A549 treated with Mapracorat at 1 μM for 4 hours (cell line): ENCODE measurements around the gene ABHD14A. TPM values are rescaled to one million over a fixed set of nuclear protein-coding genes. Genes with fewer than 3 reads are reported as not detected.

Experiments used
- total RNA-seq: library from RNA; stranded (reverse); fragments of 200-300 nt; extraction: Qiagen RNA extraction; gene quantifications from 5 replicates; pipeline ENCODE4 v1.2.3, GENCODE V29; 2022

ABHD14A gene
- 11.7 to 16.1 TPM (median 14.4 TPM) in 5 replicates for total RNA-seq

DNA sequence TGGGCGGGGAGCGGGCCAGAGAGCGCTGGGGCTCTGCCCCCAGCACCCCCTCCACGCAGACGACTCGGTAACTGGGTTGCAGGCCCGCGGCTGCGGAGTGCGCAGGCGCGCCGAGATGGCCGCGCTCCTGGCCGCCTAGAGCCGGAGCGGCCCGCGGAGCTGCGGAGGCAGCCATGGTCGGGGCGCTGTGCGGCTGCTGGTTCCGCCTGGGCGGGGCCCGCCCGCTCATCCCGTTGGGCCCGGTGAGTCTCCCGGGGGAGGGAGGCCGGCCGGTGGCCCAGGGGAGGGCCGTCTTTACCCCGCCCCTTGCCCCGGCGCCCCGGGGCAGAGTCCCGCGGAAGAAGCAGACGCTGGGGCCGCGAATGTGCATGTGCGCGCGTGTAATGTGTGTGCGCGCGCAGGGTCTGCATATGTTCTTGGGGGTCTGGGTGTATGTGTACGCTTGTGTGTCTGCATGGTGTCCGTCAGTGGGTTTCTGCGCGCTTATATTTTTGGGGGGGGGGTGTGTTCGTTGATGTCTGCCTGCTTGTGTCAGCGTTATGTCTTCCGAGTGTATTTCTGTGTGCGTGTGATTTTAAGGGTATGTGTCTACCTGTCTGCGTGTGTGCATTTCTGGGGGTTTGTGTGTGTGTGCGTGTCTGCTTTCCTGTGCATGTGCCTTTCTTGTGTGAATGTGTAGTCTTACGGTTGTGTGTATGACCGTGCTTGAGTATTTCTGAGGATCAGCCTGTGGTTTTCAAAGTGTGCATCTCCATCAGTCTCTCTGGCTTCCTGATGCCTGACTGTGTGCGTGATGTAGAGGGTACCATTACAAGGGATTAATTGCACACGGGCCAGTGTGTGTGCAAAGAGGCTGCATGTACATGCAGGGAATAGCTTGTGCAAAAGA lies at the start of gene ABHD14A:
Gene ABHD14A, plus strand, starts transcription at position 102 of the 889 bp plus-strand sequence. Its CDS starts 72 bp downstream, at position 174.

DNA sequence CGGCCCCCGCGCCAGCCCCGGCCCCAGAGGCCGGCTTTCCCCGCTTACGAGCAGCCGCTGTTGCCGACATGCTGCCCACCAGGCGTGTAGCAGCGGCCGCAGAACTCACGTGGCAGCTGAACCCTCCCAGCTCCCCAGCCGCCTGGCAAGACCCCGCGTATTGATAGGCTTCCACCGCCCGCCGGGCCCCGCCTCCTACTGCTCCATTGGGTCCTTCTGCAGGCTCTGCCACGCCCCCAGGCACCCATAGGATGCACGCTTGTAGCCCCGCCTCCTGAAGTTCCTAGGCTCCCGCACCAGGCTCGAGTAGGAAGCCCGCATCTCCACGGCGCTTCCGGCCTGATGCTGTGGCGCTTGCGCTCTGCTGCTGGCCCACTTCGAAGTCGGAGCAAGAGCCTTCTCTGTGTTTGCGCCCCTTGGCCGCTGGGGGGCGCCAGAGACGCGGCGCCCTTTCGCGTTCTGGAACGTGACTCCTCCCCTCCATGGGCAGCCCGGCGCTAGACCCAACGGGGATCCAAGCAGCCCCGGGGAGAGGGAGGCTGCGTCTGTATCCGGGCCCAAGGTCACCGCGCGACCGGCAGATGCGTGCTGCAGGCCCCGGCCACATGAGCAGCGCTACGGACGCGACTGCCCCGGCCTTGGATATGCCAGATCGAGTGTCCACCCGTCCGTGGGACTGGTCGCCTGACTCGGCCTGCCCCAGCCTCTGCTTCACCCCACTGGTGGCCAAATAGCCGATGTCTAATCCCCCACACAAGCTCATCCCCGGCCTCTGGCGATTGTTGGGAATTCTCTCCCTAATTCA lies 32.9 kb upstream of the ABHD14A start, which contains the start of the genes PARP3 and RRP9:
Gene PARP3, plus strand, starts transcription at position 566 of the 805 bp plus-strand sequence. CDS start 993 bp downstream, outside the sequence.
Gene RRP9, minus strand, starts transcription at position 107 of the 805 bp plus-strand sequence. Its CDS starts 37 bp downstream, at position 70.

DNA sequence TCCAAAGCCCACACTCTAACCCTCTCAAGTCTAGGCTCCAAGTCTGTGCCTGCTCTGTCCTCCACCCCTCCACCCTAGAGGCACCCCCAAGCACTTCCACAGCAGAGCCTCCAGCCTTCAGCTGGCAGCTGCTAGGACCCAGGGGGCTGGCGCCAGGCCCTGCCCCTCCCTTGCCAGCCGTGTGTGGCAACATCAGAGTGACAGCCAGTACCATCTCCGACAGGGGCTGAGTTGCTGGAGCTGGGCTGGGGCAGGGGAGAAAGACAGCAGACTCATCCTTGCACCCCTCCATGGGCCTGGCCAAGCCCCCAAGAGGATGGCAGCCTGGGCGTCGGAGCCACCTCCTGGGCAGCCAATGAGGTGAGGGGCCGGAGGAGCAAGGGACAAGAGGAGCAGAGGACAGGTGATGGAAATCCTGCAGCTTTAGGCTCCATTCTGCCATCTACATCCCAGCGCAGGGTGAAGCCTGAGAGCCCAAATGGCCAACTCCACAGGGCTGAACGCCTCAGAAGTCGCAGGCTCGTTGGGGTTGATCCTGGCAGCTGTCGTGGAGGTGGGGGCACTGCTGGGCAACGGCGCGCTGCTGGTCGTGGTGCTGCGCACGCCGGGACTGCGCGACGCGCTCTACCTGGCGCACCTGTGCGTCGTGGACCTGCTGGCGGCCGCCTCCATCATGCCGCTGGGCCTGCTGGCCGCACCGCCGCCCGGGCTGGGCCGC lies 19.5 kb upstream of the ABHD14A start, which contains the start of gene GPR62:
Gene GPR62, plus strand, starts transcription at position 207 of the 718 bp plus-strand sequence. Its CDS starts 272 bp downstream, at position 479.

DNA sequence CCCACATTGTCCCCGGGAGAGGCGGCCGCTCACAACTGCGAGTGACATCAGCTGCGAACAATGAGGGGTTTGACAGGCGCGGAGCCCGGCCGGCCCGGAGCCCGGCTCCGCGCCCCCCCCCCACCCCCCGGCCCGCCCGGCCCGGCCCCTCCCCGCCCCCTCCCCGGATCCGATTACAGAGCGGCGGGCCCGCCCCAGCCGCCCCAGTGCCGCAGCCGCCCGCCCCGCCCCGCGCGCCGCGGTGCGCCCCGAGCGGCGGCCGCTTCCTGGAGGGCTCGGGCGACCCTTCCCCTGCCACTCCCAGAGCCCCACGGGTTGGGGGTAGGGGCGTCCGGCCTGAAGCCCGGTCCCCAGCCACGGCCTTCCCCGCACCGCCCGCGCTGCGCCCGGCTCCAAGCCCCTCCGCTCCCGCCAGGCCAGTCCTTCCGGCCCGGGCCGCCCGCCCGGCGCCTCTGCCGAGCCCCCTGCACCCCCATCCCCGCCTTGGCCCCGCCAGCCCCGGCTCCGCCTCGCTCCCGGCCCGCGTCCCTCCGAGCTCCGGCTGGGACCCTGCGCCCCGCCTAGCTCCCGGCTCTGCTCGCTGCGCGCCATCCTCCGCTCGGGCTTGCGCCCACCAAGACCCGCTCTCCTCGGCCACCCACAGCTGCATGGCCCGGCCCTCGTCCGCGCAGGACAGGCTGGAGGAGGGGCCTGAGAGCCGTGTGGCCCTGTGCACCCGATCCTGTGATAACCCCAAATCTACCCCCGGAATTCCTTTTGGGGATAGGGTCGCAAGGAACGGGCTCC lies 7.3 kb upstream of the ABHD14A start, which contains the start of gene PCBP4:
Gene PCBP4, minus strand, starts transcription at position 71 of the 786 bp plus-strand sequence. CDS start 6,214 bp downstream, outside the sequence.

DNA sequence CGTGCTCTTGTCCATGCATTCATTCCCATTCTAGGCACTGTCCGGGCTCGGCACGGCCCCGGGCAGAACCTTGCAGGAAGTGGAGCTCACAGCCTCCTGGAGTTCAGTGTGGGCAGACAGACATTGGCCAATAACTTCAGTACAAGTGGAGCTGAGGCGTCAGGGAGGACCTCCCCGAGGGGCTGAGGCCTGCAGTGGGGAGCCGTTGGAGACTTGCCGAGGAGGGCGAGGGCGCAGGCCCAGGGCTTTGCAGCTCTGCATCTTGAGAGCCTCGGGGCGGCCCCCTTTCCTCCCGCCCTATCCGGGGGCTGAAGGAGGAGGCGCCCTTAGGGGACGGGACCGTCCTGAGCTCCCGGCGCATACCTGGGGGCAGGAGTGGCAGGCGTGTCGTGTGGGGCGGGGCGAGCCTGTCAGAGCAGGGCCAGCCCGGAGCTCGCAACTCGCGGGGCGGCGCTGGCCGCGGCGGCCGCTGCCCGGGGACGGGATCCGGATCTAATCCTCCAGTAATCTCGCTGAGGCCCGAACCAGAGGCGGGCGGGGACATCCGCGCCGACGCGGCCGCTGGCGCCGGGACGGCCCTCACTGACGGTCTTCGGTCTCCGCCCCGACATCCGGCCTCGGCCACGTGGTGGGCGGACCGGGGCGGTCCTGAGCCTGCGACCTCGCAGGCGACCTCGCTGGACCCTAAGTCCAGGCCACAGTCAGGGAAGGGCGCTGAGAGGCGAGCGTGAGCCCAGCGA lies 8.1 kb downstream of the ABHD14A start, which contains the start of gene ACY1:
Gene ACY1, plus strand, starts transcription at position 698 of the 740 bp plus-strand sequence. CDS start 530 bp downstream, outside the sequence.

DNA sequence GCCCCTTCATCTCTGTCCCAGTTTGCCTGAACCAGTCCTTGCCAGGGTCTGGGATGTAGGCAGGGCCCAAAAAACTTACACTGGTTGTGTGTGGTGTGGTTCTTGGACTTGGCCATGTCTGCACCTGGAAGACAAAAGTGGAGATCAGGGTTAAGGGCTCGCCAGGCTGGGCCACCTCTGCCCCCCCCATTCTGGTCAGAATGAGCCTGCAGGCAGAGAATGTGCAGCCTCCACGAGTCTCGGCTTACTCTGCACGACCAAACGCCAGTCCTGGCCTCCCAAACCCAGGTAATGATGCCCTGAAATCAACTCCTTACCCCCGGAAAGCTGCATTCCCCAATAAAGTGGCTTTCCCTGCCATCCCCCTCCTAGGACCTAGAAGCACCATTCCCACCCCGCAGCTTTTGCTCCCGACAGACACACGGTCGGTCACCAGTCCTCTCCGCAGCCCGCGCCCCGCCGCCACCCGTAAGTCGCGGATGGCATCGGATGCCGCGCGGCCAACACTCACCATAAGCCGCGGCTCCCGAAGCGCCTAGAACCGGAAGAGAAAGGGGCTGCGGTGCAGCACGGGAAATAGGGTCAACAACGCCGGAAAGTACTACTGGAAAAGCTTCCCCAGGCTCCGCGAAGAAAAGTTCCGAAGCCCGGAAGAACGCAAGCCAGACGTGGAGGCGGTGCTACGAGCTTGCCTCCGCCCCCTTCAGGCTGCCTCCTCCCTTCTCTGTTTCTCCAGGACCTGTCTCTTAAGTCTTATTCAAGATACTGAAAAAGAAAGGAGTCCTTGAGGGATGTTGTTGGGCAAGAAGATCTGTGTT lies 20.7 kb downstream of the ABHD14A start, which contains the start of gene RPL29:
Gene RPL29, minus strand, starts transcription at position 550 of the 818 bp plus-strand sequence. Its CDS starts 434 bp downstream, at position 116.

Other genes with a start within 250 kb of the ABHD14A start
- gene IQCF6, start 195.8 kb upstream of the ABHD14A start, total RNA-seq: not detected in 5 replicates
- not detected in 5 replicates for gene IQCF2, start 113.4 kb upstream of the ABHD14A start, total RNA-seq
- not detected in 5 replicates for gene IQCF5, start 99.5 kb upstream of the ABHD14A start, total RNA-seq
- gene IQCF1, start 71.7 kb upstream of the ABHD14A start, total RNA-seq: not detected in 5 replicates
- 36.8 to 50.5 TPM (median 45.0 TPM) in 5 replicates for gene RRP9, start 33.2 kb upstream of the ABHD14A start, total RNA-seq
- gene PARP3, start 32.7 kb upstream of the ABHD14A start, total RNA-seq: 8.0 to 10.6 TPM (median 8.5 TPM) in 5 replicates
- gene GPR62, start 19.7 kb upstream of the ABHD14A start, total RNA-seq: not detected in 5 replicates
- gene PCBP4, start 7.6 kb upstream of the ABHD14A start, total RNA-seq: 11.3 to 15.3 TPM (median 13.9 TPM) in 5 replicates
- gene ABHD14B, start 1.0 kb upstream of the ABHD14A start, total RNA-seq: 26.9 to 34.3 TPM (median 33.1 TPM) in 5 replicates
- gene ACY1, start 8.5 kb downstream of the ABHD14A start, total RNA-seq: 24.6 to 30.1 TPM (median 25.9 TPM) in 5 replicates
- 1,285 to 1,543 TPM (median 1,331 TPM) in 5 replicates for gene RPL29, start 20.8 kb downstream of the ABHD14A start, total RNA-seq
- 19.2 to 22.2 TPM (median 21.6 TPM) in 5 replicates for gene DUSP7, start 81.5 kb downstream of the ABHD14A start, total RNA-seq
- 14.6 to 19.0 TPM (median 17.5 TPM) in 5 replicates for gene POC1A, start 179.4 kb downstream of the ABHD14A start, total RNA-seq
- gene ALAS1, start 223.1 kb downstream of the ABHD14A start, total RNA-seq: 44.1 to 50.3 TPM (median 48.7 TPM) in 5 replicates